Measurements from ENCODE around the gene KIF17.

DNA sequence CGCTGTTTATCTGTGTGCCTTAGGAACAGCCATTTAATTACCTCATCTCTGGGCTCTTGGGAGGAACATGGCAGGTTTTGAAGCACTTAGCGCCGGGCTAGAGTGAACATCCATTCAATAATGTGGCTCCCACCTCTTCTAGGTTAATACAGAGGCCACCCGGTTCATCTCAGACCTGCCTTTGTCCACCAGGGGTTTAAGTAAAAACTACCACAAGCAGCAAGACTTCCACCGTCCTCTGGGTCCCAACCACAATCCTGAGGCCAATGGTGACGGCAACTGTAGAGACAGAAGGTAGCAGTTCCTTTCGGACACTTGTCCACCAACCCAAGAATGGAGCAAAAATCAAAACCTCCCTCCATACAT is 55.7 kb downstream of the KIF17 start:
- TF ChIP-seq, protein P1, sequence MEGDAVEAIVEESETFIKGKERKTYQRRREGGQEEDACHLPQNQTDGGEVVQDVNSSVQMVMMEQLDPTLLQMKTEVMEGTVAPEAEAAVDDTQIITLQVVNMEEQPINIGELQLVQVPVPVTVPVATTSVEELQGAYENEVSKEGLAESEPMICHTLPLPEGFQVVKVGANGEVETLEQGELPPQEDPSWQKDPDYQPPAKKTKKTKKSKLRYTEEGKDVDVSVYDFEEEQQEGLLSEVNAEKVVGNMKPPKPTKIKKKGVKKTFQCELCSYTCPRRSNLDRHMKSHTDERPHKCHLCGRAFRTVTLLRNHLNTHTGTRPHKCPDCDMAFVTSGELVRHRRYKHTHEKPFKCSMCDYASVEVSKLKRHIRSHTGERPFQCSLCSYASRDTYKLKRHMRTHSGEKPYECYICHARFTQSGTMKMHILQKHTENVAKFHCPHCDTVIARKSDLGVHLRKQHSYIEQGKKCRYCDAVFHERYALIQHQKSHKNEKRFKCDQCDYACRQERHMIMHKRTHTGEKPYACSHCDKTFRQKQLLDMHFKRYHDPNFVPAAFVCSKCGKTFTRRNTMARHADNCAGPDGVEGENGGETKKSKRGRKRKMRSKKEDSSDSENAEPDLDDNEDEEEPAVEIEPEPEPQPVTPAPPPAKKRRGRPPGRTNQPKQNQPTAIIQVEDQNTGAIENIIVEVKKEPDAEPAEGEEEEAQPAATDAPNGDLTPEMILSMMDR (IDR thresholded peaks at IDR 0.05), result no peak
- TF ChIP-seq POLR2A (IDR thresholded peaks at IDR 0.05), result no peak
- TF ChIP-seq POLR2AphosphoS5 (IDR thresholded peaks at IDR 0.05), result no peak

Measured in suprapubic skin (tissue), 4 donors.